Calu3 (cell line): ENCODE measurements around the gene TBC1D7. TPM values are rescaled to one million over a fixed set of nuclear protein-coding genes. Genes with fewer than 3 reads are reported as not detected.

ENCODE experiments used
- BruUV-seq: library from RNA; stranded (reverse); fragments of 400-500 nt; replicated peaks from 2 replicates; lab custom pipeline; 2021; lab: Mats Ljungman, UMichigan
- CTCF ChIA-PET: fragments of 300-600 bp; sonication (Branson Sonifier 250); formaldehyde crosslinking; loops from one replicate; lab custom pipeline; 2022; ENCODE audit warnings: antibody characterized with exemption; lab: Charles Lee
- DNase-seq: peaks from one replicate; pipeline ENCODE4 v3.0.0; 2022
- H3K27ac Mint-ChIP-seq: one replicate; pipeline ENCODE4 v1.8.0; 2022; ENCODE audit warnings: mixed read lengths; ENCODE audit not compliant: unreplicated experiment
- H3K27me3 Mint-ChIP-seq: one replicate; pipeline ENCODE4 v1.8.0; 2022; ENCODE audit warnings: mixed read lengths; ENCODE audit not compliant: unreplicated experiment
- H3K36me3 Mint-ChIP-seq: one replicate; pipeline ENCODE4 v1.8.0; 2022; ENCODE audit warnings: mild to moderate bottlenecking, moderate library complexity, mixed read lengths; ENCODE audit not compliant: insufficient read depth, unreplicated experiment
- H3K4me1 Mint-ChIP-seq: one replicate; pipeline ENCODE4 v1.8.0; 2022; ENCODE audit warnings: mild to moderate bottlenecking, low read depth, mixed read lengths; ENCODE audit not compliant: unreplicated experiment
- H3K4me3 Mint-ChIP-seq: one replicate; pipeline ENCODE4 v1.8.0; 2022; ENCODE audit warnings: mild to moderate bottlenecking, low read depth, moderate library complexity, mixed read lengths; ENCODE audit not compliant: unreplicated experiment
- H3K9me3 Mint-ChIP-seq: one replicate; pipeline ENCODE4 v1.8.0; 2022; ENCODE audit warnings: low read depth, mixed read lengths; ENCODE audit not compliant: unreplicated experiment
- CTCF ChIP-seq: fragments of 200-600 bp; IDR thresholded peaks from one replicate; pipeline ENCODE4 v1.8.0; 2022; ENCODE audit warnings: antibody characterized with exemption; ENCODE audit not compliant: unreplicated experiment
- intact Hi-C: fragments of 100-400 bp; cut with micrococcal nuclease; formaldehyde crosslinking; loops from one replicate; pipeline ENCODE4 v1.10.0; 2022; ENCODE audit not compliant: unreplicated experiment
- total RNA-seq: library from RNA; stranded (reverse); gene quantifications from 2 replicates; pipeline ENCODE4 v1.2.3, GENCODE V29; 2022

The TBC1D7 gene
- total RNA-seq, 1 experiment from 2014 or later = 13.2 TPM

- CTCF ChIA-PET = interaction anchor here (0.7 kb wide), 1 partner anchor 519 kb away, joined by 4 read pairs; no protein-coding TSS in a partner anchor
- no TSS peak for BruUV-seq
- intact Hi-C loops = no loop called here
- no peaks in the 10 kb centered on the region for H3K9me3 Mint-ChIP-seq
- peaks cover 5% of the 10 kb centered on the region for H3K36me3 Mint-ChIP-seq
- H3K4me1 Mint-ChIP-seq = no peaks in the 10 kb centered on the region
- no peak for TF ChIP-seq CTCF
- DNase-seq = no peak
- no peak overlapping the region for H3K4me3 Mint-ChIP-seq
- no peak overlapping the region for H3K27ac Mint-ChIP-seq
- H3K27me3 Mint-ChIP-seq = no peaks in the 10 kb centered on the region
These were observed 35.6 kb downstream of the TBC1D7 start for GRCh38 chr6:13292774-13293173.

DNA sequence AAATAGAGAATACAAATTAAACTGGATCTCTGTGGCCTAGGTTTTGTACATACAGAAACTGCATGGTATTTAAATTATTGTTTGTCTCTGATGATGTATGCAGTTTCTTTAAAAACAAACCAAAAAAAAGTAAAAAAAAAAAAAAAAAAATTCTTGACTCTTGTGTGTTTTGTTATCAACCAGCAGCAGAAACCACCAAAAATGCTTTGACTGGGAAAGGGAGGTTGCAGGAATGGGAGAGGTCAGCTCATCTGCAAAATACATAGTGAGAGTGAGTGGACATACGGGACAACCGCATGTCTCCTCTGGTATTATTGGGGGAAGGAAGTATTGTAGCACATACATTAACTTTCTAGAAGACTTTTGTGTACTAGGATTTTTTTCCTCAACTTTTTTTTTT is 38.0 kb downstream of the TBC1D7 start:
- H3K4me1 Mint-ChIP-seq = no peaks in the 10 kb centered on the region
- TF ChIP-seq CTCF = no peak
- no peak overlapping the region for H3K4me3 Mint-ChIP-seq
- no peak overlapping the region for H3K27ac Mint-ChIP-seq
- H3K9me3 Mint-ChIP-seq = no peaks in the 10 kb centered on the region
- intact Hi-C loops = no loop called here
- CTCF ChIA-PET = interaction anchor here (0.7 to 1.0 kb wide), 2 partner anchors 95 to 358 kb away, joined by 3 read pairs; no protein-coding TSS in a partner anchor
- BruUV-seq = no TSS peak
- H3K36me3 Mint-ChIP-seq = peaks cover 10% of the 10 kb centered on the region
- no peaks in the 10 kb centered on the region for H3K27me3 Mint-ChIP-seq
- no peak for DNase-seq

DNA sequence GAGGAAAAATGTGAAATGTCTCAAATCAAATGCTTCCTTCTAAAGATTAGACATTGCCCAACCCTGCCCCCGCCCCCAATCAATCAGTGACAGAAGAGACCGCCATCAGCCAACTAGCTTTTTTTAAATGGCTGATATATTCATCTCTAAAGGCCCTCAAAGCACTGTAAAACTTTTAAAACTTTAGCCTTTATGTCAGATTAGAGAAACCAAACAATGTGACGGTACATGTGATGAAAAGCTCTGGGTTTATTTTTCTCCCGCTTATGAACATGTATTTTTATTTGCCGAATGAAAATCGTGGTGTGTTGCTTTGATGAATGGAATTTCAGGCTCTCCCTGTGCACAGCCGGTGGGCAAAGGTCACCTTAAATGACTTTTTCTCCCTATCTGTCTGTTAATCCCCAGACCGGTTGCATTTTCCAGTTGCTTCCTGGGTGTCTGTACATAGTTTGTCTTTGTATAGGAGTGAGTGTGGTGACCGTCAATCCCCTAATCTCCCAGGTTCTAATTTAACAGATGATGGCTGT is 38.5 kb downstream of the TBC1D7 start:
- Mint-ChIP-seq H3K27ac (no peak overlapping the region), H3K36me3 (peaks cover 10% of the 10 kb centered on the region), H3K4me3 (no peak overlapping the region), H3K4me1 (no peaks in the 10 kb centered on the region), H3K27me3 (no peaks in the 10 kb centered on the region), H3K9me3 (no peaks in the 10 kb centered on the region)
- CTCF ChIA-PET = interaction anchor here (0.6 to 1.0 kb wide), 4 partner anchors 95 to 358 kb away, joined by 3 to 4 read pairs (median 4); no protein-coding TSS in a partner anchor
- intact Hi-C loops = no loop called here
- no peak for TF ChIP-seq CTCF
- DNase-seq = peak; percentile 26
- no TSS peak for BruUV-seq

DNA sequence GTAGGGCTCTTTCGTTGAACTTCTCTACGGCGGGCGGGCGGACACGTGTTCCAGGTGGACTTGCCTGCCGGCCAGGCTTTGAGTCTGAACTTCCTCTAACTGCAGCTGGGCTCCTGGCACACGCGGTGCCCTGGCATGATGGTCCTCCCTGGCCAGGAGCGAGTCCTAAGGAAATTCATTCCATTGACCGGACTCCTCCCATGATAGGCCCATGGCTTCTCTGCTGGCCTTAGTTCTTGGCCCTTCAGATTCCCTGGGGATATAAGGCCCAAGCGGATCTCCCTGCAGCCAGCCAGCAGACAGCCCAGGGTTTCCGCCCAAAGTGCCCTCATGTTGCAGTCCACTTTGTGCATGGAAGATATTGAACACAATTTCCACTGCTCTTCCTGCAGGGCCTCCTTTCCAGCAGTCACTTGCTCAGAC is 39.4 kb downstream of the TBC1D7 start:
- no peak for DNase-seq
- Mint-ChIP-seq H3K4me3 (no peak overlapping the region), H3K9me3 (no peaks in the 10 kb centered on the region), H3K27me3 (no peaks in the 10 kb centered on the region), H3K4me1 (no peaks in the 10 kb centered on the region), H3K36me3 (peaks cover 9% of the 10 kb centered on the region), H3K27ac (no peak overlapping the region)
- intact Hi-C loops = no loop called here
- no TSS peak for BruUV-seq
- CTCF ChIA-PET = no interaction called here
- no peak for TF ChIP-seq CTCF
